Non-pigmented ciliary epithelial cell (primary cell): ENCODE measurements around the gene SLC6A15.
A peak's percentile ranks its signal among the peaks of the same experiment; 100 is the strongest.

ENCODE experiments used
- DNase-seq: peaks from one replicate; pipeline ENCODE4 v3.0.0-alpha.2; 2010; ENCODE audit warnings: low read depth

The SLC6A15 gene

GRCh38 chr12:84912198-84913128 is at the start of gene SLC6A15:
SLC6A15 (minus strand) TSS chr12:84912799; CDS start chr12:84892120, 20,679 bp downstream.
- peak; percentile 36 for DNase-seq

- no peak for DNase-seq
Observed at GRCh38 chr12:84960918-84961317, 48.3 kb upstream of the SLC6A15 start.

- no peak for DNase-seq
Observed at GRCh38 chr12:84955298-84955697, 42.7 kb upstream of the SLC6A15 start.

GRCh38 chr12:84954415-84954814 is 41.8 kb upstream of the SLC6A15 start:
- no peak for DNase-seq

GRCh38 chr12:84950971-84951546 is 38.5 kb upstream of the SLC6A15 start:
- no peak for DNase-seq

- DNase-seq: no peak
Observed at GRCh38 chr12:84946753-84947152, 34.2 kb upstream of the SLC6A15 start.

DNA sequence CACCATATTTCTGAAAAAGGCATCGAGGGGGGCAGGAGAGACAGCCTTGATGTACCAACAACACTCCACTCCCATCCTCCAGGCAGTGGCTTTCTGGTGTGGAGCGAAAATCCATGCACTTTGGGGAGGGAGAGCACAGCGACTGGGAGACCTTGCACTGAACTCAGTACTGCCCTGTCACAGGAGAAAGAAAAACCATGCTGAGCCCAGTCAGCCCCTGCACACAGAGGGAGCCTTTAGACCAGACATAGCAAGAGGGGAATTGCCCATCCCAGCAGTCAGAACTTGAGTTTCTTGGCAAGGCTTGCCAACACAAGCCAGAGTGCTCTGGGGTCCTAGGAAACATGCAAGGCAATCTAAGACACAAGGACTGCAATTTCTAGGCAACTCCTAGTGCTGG is 24.8 kb upstream of the SLC6A15 start:
- no peak for DNase-seq

DNA sequence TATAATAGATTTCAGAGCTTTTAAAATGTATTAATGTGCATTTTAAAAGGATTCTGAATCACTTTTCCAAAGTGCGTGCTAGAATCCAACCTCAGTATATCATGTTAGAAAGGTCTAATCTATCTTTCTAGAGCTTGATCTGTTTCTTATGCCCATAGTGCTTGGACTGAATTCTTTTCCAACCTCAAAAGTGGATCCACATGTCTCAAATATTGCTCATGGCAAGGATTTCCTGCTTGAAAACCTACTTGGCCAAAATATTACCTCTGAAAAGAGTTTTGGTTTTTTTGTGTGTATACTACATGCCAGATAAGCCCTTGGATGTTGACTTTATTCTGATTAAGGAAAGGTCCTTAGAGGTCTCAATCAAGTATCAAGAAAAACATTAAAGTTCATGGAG is 16.9 kb upstream of the SLC6A15 start:
- no peak for DNase-seq

- DNase-seq: peak; percentile 41
Observed at GRCh38 chr12:84924981-84925380, 12.4 kb upstream of the SLC6A15 start.

GRCh38 chr12:84922693-84923092 is 10.1 kb upstream of the SLC6A15 start:
- DNase-seq: no peak

DNA sequence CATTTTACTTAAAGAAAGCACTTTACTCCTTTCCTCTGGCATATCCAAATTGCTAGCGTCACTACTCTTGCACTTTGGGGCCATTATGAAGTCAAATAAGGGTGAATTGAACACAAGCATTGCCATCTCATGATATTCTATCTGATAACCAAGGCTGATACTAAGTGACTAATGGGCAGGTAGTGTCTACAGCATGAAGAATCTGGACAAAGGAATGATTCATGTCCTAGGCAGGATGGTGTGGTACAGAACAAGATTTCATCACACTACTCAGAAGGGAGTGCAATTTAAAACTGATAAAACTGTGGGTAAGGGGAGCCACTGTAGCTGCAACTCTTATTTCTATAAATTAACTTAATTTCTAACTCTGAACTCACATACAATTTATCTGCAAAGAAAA is 7.7 kb upstream of the SLC6A15 start:
- DNase-seq: peak; percentile 52

DNA sequence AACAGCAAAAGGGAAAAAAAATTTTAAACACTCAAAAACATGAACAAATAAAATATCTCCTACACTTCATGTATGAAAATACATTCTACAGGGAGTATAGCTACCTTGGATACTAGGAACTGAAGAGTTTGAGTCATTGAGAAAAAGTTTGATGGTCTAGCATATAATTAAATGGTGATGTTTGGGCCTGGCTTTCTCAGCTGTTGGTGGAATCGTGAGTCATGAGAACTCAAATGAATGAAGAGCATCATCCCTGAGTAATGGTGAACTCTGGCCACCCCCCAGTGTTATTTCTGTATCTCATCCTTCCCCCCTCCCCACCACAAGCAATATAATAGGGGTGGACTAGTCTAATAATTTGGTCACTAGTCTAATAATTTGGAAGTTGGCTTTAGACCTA is 6.7 kb upstream of the SLC6A15 start:
- peak; percentile 56 for DNase-seq

GRCh38 chr12:84913129-84913515 is 523 bp upstream of the SLC6A15 start:
- no peak for DNase-seq

GRCh38 chr12:84911271-84912197 is 1.1 kb downstream of the SLC6A15 start:
- DNase-seq: peak; percentile 59

DNA sequence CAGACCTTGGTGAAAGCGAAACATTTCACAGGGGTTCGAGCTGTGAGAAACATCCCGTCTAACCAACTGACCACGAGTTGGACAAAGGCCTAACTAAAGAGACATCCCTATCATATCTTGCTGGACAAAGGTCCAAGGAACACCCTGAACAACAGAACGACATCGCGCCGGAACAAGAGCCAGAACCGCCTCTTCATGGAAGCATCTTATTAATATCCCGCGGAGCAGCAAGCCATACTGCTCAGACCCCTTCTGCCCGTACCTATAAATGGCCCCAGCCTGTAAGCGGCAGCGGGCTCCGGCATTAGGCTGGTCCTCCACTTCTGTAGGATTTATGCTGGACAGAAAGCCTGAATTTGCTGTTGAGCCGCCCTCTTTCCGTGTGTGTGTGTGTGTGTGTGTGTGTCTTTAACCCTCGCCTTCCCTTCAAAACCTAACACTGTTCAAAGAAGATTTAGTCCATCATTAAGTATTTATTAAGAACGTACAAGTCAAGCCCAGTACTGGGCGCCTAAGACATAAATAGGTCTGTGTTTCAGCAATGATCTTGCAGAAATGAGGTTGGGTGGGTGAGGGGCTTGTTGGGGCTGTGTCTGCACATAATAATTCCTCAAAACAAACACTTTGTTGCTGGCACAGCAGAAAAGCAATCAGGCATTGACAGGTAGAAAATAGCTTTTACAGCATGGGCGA is 1.9 kb downstream of the SLC6A15 start:
- DNase-seq: no peak

- DNase-seq: no peak
Observed at GRCh38 chr12:84904051-84904450, 8.5 kb downstream of the SLC6A15 start.

- DNase-seq: peak; percentile 47
Observed at GRCh38 chr12:84891106-84891838, 21.3 kb downstream of the SLC6A15 start.

- DNase-seq: no peak
Observed at GRCh38 chr12:84889818-84890217, 22.8 kb downstream of the SLC6A15 start.

DNA sequence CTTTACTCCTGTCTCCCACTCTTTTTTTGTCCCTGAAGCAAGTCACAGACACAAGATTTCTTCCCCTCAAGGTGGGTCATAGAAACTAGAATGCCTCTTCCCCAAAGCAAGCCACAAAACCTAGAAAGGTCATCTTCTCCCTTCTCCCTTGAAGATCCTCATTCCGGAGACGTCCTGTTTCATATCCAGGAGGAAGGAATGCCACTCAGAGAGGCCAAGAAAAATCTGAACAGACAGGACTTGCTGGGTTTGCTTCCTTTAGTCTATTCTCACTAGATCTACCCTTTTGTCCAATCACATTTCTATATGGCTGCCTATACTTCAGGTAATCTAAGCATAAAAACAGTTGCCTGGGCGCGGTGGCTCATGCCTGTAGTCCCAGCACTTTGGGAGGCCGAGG is 23.7 kb downstream of the SLC6A15 start:
- DNase-seq: no peak

- DNase-seq: no peak
Observed at GRCh38 chr12:84877340-84877739, 35.3 kb downstream of the SLC6A15 start.

GRCh38 chr12:84875241-84875640 is 37.4 kb downstream of the SLC6A15 start:
- DNase-seq: no peak
